HG03565 (cell line): ENCODE data around the gene SOX18.

ENCODE experiments used
- ATAC-seq: cut with Tn5 transposase; IDR thresholded peaks from one replicate; pipeline ENCODE4 v1.9.1; 2021; ENCODE audit warnings: mild to moderate bottlenecking, moderate library complexity; ENCODE audit not compliant: unreplicated experiment

Gene SOX18

DNA sequence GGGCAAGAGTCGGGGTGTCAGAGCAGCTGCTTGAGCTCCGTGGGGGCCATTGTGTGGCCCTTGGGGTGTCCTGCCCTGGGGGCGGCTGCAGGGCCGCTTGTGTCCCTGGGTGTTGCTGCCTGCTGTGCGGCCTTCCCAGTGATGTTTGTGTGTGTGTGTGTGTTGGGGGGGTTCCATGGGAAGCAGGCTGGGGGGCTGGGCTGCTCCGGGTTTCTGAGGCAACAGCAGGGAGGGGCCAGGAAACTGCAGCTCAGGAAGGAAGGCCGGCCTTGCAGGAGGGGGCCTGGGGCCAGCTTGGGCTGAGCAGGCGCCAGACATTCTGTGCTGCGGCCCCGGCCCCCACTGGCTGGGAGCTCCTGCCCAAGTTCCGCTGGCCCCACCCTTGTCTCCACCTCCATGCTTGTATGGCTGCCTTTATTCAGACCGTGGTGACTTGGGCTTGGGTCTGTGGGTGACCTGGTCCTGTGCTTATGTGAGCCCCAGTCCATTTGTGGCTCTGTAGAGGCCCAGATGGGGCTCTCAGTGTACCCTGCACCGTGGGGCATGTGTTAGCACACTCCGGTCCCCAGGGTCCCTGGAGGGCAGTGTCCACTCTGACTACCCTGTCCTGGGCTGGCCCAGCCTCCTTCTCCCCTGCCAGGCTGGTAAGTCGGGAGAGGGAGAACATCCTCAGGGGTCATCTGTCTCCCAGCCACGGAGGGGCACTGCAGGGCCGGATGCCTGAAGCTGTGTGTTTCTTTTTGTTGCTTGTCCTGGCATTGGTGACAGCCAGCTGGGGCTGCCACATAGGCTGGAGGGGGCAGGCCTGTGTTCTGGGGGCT lies 4.6 kb upstream of the SOX18 start:
- no peak for ATAC-seq

DNA sequence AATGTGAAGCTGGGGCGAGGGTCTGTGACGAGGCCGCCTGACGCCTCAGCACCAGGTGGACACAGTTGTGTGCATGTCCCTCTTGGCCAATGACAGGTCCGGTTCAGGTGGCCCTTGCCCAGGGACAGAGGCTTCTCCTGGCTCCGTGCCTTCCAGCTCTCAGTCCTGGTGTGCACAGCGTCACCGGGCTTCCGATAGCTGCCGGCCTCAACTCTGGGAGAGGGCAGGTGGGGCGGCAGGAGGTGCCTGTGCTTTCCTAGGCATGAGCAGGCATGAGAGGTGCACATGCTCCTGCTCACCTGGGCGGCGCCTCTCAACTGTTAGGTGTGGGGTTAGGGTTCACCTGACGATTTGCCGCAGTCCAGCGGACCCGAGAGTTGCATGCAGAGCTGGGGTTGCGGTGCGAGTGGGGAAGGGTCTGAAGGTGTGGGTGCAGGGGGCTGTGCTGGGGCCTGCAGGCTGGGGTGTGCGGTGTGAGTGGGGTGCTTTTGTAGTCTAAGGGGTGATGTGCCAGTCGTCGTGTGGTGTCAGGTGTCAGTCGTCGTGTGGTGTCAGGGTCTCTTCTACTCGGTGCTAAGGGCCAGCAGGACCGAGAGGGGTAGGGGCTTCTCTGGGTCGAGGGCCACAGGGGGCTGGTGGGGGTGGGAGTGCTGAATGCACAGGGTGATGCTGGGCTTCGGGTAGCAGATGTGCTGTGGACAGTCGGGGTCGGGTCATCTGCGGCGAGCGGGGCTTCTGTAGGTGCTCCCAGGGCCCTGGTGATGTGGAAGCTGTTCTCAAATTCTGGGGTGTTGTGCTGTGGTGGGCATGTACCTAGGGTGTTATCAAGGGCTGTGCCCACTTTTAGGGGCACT lies 3.8 kb upstream of the SOX18 start:
- ATAC-seq = no peak

DNA sequence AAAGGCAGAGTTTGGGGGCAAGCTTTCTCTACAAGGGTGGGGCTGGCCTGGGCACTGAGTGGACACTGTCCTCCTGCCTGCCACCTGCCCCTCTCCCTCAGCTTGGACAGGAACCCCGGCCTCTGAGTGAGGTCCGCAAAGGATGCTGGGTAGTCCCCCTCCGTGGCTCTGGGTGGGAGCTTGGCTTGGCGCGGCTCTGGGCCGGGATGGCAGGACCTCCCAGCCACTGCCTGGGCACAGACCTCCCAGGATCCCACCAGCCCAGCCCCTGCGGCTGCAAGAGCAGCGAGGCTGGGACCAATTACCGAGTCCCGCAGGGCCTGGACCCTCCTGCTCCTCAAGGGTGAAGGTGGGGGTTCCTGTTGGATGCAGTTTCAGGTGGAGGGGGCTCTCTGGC lies 2.9 kb upstream of the SOX18 start:
- no peak for ATAC-seq

DNA sequence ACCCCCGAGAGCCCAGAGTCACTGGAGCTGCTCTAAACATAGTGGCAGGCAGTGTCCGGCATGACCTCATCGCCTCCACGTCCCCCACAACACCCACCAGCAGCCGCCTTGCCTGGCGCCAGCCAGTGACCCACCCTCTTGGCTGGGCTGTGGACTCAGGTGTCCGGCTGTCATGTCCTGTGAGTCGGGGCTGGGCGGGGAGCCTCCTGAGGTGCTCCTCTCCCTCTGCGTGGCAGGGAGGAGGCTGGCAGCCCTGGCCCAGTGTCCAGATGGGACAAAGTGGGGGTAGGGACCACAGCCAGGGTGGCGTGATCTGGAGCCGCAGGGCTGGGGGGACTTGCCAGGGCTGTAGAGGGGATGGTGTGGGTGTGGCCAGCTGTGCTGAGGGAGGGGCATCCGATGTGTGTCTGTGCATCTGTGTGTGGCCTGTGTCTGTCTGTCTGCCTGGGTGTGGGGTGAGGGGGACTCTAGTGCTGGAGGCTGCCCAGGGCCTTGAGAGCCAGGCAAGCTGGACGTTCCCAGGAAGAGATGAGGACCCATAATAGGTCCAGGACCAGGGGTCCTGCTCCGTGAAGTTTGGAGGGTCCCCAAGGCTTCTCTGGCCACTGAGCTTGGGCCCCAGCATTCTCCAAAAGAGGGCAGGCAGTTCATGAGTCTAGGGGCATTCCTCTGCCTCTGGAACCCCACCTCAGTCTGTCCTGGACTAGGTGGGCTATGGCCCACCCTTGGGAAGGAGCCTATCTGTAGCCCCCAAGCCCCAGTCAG lies 2.3 kb upstream of the SOX18 start:
- ATAC-seq = no peak

DNA sequence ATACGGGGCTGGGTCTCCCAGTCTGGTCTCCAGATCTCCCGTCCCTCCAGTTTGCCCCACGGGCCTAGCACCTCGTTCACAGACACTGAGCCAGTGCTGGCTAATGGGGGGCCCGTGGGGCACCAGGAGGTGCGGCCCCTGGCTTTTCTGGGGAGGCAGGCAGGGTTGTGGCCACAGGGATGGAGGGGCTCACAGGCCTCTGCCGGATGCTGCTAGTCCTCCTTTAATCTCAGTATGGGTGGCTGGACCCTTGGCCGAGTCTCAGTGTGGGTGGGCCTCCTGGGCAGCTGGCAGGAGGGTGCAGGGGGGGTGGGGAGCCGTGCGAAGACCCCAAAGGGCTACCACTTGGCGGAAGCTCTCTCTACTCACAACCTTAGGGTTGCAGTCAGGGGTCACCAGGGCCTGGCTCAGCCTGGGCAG lies 1.6 kb upstream of the SOX18 start:
- ATAC-seq = no peak

DNA sequence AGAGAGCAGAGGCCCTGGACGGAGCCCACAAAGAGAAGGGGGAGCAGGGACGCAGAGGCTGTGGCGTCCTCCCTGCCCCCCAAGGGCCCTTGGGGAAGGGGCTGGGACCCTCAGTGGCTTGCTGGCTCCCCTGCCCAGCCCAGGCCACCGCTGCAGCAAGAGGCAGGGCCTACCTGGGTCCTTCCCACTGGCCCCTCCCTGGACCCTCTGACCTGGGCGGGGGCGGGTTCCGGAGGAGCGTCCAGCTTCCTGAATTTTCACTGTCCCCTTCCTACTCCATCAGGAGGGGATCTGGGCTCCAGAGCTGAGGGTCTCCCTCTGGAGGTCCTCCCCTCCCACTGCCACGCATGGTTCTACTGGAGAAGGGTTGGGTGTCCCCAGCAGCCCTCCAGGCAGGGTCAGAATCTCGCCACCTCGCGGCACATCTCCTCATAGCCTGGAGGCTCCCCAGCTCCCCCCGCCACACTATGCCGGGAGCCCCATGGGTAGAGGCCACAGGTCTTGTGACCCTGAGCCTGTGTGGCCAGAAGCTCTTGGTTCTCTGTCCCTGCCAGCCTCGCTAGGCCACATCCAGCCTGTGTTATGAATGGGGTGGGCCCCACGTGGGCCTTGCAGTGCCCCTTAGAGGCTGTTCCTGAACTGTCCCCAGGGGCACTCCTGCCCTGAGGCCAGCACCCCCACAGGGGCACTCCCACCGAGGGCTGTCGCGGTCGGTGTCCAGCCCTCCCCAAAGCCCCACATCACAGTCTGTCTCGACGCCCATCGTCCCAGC lies 1.0 kb upstream of the SOX18 start:
- ATAC-seq = no peak

DNA sequence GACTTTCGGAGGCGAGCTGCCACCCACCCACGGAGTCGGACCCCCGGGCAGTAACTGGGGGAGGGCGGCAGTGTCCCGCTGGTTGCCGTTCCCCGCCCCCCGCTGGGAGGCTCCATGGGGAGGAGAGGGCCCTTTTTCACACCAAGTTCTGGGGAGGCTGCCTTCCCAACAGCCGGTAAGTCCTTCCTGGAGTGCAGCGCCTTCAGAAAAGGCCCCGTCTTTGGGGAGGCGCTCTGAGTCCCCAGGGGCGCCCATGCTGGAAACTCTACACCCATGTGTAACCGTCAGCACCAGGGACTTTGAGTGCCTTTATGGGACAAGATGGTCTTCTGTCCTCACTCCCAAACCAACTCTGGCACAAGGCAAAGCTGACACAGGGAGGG lies 430 bp upstream of the SOX18 start:
- no peak for ATAC-seq

DNA sequence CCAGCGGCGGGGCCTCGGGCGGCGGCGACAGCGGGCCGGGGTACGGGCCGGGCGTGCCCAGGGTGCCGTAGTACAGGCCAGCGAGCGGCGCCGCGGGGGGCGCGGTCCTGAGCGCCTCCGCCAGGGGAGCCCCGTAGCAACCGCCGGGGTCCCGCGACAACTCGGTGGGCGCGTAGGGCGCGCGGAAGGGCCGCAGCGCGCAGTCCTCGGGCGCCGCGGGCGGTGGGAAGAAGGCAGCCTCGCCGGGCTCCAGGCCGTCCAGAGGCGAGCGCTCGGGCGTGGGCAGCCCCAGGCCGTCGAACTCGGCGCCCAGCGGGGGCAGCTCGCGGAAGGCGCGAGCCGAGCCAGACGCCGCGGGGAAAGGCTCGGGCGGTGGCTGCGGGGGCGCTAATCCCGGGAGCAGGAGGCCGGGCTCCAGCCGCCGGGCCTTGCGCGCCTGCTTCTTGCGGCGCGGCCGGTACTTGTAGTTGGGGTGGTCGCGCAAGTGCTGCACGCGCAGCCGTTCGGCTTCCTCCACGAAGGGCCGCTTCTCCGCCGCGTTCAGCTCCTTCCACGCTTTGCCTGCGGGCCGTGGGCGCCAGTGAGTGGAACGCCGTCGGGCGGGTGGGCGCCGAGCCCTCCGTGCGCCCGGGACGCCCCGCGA lies 916 bp downstream of the SOX18 start:
- no peak for ATAC-seq

DNA sequence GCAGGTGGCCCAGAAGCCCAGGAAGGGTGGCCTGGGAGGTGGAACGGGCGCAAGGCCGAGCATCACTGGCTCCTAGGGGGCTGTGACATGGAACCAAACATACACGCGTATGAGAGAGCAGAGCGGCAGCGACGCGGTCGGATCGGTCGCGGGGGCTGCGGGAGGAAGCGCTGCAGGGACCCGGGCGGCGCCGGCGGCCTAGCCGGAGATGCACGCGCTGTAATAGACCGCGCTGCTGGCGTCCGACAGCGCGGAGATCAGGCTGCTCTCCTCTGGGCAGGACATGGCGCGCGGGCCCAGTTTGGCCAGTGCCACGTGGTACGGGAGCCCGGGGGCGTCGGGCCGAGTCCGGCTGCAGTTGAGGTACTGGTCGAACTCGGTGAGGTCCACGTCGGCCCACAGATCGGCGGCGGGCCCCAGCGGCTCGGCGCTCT lies 1.5 kb downstream of the SOX18 start:
- no peak for ATAC-seq

DNA sequence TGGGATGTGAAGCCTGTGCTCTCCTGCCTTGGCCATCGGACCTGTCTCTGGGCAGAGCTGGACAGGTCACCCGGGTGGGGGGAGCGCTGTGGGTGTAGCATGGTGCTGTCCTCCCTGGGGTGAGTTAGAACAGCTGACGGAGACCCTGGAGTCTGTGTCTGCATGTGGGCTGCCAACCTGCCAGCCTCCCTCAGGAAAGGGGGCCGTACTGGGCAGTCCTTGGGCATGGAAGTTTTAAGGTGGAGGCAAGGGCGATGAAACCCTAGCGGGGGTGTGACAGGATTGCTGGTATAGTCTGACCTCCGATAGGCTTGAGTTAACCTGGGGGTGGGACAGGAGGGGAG lies 2.4 kb downstream of the SOX18 start:
- ATAC-seq = no peak

DNA sequence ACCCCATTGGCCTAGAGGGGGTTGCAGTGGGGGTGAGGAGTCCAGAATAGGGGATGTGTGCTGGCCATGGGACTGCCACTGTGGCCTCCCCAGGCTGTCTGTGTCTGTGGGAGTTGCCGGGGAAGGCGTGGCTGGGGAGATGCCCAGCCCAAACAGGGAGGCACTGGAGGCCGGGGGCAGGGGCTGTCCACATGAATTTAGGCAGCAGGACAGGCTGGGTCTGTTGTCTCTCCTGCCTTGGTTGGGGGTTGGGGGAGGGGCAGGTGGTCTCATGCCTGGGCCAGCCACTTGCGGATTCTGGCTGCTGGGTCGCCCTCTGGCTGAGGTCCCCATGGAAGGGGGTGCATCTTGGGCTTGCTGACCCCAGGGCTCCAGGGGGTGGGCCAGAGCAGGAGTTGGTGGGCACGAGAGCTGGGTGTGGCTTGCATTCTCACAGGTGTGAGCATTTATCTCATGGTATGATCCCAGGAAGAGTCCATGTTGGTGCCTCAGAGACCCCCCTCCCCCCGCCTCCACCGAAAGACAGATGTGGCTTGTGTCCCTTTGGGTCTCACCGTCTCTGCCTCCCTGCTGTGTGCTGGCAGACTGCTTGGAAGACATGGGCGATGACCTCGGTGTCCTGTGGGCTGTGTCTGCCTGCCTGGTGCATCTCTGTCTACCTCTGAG lies 4.0 kb downstream of the SOX18 start:
- no peak for ATAC-seq

DNA sequence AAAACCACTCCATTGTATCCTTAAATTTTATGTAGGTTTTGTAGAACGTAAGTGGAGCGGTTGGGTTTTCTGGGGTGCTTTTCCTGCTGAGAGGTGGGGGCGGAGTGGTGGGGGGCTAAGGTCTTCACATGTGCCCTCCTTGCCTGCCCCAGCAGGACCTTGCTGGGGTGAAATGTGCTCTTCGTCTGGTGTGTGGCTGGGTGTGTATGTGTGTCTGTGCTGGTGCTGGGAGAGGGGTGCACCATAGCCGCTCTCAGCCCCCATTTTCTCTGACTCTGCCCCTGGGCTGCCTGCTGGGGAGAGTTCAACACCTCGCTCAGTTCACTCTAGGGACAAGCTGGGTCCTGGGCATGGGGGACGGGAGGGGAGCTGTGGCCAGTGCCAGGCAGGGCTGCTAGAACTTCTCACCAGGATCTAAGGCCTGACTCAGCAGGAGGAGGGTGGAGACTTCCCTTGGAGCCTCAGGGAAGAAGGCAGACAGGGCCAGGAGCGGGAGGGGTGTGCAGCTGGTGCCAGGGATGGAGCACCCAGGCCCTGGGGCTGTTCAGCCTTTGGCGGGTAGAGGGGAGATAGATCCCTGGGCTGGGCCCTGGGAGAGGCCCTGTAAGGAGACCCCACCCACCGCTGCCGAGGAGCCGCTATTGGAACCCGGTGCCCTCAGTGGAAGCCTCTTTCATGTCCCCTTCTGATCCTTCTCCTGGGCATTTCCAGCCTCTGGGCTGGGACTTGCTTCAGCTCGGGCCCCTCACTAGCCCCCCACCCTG lies 4.8 kb downstream of the SOX18 start:
- ATAC-seq = no peak

DNA sequence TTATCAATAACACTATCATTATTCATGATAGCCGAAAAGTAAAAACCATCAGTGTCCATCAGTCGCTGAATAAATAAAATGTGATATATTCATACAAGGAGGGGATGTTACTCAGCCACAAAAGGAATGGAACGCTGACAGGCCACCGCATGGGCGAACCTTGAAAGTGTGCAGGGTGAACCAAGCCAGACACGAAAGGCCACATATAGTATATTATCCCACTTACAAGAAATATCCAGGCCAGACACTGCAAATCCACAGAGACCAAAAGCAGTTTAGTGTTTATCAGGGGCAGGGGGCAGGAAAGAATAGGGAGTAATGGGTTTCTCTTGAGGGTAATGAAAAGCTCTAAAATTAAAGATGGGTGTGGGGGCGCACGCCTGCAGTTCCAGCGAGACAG lies 5.7 kb downstream of the SOX18 start:
- no peak for ATAC-seq

DNA sequence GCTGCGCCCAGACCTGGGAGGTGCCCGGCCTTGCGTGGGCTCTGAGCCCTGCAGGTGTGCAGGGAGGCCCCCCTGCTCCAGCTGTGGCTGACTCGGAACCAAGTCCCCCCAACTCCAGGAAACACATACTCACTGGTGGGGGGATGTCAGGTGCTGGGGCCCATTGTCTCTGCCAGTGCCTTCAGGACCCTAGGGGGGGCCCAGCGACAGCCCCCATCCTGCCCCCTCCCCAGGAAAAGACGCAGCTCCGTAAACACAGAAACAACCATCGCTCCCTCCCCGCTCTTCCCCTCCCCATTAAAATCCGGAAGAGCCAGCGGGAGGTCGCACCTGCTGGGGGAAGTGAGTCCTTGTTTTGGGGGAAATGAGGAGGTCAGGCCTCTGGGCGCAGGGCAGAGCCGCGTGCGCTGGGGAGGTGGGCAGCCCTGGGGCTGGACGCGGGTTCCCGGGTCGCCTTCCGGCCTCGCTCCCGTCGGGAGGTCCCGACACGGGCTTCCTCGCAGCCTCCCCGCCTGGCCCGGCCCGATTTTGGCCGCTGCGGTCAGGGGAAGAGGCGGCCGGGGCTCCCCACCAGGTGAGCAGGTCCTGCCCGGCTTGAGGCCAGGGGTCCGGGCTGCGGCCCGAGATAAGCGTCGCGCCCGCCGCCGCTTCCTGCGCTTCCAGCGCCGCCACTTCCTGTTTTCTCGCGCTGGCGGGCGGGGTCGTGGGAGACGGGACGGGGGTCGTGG lies 7.2 kb downstream of the SOX18 start:
- no peak for ATAC-seq

DNA sequence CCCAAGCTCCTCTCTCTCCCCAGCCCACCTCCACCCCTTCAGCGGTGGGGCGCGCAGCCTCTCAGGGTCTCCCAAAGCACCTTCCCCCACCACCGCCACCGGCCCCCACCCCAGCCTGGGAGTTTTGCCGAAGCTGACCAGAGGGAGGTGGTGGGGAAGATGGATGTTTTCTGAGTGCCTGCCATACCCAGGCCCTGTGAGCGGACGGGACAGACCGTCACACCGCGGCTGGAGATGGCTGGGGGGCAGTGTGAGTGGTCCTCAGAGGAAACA lies 7.7 kb downstream of the SOX18 start:
- ATAC-seq = no peak

DNA sequence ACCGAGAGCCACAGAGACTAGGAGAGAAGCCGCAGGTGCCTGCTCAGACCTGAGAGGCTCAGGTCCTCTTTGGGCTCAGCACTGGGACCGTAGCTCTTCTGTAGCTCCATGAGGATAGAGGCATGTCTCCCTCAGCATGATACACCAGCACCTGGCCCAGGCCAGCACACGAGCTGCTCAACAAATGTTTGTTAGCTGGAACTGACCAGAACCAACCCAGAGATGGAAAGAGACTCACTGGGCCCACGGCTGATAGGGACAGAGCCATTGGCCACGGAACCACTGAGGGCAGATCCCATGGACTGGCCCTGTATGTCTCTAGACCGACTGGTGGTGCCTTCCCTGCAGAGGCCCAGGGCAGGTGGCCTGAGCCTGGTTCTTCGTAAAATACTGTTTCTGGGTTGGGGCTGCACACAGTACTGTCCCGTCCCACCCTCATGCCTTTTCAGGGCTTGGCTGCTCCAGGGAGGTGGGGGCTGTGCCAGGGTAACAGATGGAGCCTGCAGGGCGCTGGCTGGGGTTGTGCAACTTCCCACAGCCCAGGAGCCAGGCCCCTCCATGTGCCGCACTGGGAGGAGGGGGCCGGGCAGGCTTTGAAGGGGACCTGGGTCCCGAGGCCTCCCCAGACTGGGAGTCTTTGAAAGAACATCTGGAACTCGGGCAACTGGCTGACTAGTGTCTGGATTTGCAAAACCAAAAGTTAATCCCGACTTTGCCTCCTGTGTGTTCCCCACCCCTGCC lies 8.2 kb downstream of the SOX18 start:
- ATAC-seq = no peak

DNA sequence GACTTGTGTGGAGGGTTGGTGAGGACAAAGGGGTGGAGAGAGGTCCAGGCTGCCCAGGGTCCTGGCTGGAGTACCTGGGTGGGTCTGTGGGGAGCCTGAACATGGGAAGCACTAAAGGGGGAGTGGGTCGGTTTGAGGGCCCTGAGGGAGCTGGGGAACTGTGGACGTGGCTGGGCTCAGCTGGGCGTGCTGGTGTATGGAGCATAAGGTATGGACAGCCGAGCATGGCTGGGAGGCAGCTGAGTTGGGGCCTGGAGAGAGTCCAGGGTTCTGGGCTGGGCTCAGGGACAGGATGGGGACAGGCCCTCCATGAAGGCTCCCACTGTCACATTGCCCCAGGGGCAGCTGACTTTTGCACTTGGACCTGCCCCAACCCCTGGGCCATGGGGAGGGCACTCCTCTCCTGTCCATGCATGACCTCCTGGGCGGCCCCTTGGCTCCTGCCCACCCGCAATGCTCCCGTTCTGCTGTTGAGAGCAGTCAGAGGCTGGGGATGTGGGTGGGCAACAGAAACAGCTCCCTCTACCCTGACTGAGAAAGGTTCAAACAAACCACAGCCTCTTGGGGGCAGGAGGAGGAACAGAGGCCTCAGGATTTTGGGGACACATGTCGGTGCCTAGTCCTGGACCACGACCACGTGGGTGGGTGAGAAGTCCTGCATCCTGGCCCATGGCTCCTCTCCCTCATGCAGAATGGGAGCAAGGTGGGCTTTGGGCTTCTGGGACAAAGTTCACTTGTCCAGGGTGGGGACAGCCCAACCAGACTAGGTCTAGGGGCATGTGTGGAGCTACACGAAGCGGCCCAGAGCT lies 9.0 kb downstream of the SOX18 start:
- ATAC-seq = no peak
